NCI-H748 (cell line): ENCODE data around the gene KMT2C.

Source experiments
- DNase-seq: peaks from one replicate; lab custom pipeline; 2025; ENCODE audit not compliant: unreplicated experiment; lab: John Stamatoyannopoulos, UW

Gene KMT2C

DNA sequence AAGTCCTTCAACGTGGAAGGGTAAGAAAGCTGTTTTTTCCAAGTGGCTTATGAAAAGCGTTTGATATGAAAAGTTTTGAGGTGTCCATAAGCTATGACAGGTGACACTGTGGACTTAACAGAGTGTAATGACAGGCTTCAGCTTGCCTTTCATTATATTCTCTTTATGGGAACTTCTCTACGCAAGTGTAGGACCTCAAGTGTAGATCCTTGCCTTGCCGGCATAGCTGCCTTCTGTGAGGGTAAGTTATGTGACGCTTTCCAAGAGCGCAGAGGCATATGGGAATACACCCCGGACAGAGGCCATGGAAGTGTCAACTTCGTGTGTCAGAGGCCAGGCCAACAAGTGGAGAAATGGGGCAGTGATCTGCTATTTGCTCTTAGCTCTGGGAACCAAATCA, 318.4 kb downstream of the KMT2C start:
- no peak for DNase-seq

DNA sequence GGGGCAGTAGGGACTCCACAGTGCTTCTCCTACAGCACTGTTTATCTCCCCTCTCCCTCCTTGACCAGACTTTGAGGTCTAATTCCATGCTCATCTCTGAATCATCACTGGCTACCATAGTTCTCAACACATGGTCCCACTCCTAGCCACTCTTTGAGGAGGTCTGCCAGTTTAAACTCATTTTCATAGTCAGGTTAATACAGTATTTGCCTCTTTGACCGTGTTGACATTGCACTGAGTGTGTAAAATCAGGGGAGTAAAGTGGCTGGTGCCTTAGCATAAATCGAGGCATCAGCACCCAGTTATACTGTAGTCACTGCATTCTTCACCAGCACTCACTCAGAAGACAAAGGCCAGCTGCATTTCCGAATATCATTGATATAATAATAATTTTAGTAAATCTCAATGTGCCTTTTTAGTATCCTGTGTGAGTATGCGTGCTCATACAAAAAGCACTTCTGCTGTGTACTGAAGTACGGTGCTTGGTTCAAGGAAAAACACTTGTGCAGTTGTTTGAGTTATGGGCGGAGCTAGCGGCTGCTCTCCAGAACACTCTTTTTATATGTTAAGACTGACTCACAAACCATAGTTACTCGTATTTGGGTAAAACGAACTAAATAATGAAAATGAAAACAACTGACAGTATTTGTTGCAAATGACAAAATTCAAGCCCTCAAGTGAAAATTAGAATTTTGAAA, 320.6 kb downstream of the KMT2C start:
- no peak for DNase-seq

DNA sequence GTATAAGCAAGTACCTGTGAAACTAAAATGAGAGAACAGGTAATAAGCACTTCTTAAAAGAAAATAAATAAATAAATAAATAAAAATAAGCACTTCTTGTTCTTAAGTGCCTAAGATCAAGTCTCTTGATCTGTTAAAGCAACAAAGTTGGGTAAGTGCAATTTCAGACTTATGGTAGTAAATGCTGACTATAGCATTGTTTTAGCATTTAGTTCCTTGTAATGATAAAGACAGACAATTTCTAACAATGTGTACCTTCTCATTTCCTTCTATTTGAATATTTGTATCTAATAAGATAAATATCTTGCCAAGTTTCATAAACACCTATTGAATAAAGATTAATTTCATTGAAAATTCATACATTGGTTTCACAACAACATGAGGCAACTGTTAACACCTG, 323.0 kb downstream of the KMT2C start:
- DNase-seq = no peak

DNA sequence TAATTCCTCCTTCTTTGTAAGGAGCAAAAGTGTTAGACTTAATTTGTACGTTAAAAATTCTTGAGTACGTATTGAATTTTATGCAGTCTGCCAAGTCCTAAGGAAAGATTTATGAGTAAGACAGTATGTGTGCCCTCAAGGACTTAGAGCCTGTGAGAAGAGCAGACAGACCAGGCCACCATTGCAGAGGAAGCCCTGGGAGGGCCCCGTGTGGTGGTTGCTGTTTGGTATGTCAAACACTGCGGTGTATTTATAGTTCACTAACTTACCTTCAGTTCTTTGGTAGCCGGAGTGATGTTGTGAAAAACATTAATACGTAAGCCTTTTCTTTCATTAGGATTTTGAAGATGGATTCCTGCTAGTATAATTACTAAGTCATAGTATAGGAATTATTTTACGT, 327.4 kb downstream of the KMT2C start:
- no peak for DNase-seq

DNA sequence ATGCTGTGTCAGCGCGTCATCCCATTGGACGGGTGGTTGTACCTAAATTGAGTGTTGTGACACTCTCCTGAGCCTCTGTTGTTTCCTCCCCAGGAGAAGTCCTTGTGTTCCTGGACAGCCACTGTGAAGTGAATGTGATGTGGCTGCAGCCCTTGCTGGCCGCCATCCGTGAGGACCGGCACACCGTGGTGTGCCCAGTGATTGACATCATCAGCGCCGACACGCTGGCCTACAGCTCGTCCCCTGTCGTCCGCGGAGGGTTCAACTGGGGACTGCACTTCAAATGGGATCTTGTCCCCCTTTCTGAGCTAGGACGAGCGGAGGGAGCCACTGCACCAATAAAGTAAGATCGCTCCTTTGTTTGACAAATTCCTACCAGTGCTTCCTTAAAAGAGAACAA, 327.9 kb downstream of the KMT2C start:
- no peak for DNase-seq

DNA sequence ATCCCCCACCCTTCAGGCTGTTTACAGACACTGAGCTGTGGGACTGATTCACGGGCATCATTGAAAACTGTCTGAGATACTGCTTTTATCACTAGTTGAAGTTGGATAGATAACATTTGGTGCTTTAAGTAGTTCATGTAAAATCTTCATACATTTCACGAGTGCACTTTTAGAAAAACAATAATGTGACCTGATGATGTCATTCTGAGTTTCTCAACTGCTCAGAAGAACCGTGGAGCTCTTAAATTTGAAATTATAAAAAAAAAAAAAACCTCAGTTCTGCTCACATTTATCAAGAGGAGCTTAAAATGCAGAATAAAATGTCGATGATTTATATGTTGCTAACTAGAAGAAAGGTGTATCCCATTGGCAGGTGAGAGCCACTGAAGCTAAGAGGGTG, 328.8 kb downstream of the KMT2C start:
- DNase-seq = no peak

DNA sequence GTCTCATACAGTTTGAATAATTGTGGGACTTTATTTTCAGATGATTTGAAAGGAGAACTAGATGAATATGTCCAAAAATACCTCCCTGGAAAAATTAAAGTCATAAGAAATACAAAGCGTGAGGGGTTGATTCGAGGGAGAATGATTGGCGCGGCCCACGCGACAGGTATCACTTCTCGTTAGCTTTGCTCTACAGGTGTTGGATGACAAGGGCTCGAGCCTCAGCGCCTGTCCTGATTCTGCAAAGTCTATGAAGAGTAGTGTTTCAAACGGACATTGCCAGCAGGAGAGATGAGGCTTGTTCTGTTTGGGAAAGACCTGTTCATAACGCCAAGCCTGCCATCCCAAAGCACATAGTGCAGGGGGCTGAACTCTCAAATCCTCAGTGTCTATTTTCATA, 330.6 kb downstream of the KMT2C start:
- DNase-seq = no peak

DNA sequence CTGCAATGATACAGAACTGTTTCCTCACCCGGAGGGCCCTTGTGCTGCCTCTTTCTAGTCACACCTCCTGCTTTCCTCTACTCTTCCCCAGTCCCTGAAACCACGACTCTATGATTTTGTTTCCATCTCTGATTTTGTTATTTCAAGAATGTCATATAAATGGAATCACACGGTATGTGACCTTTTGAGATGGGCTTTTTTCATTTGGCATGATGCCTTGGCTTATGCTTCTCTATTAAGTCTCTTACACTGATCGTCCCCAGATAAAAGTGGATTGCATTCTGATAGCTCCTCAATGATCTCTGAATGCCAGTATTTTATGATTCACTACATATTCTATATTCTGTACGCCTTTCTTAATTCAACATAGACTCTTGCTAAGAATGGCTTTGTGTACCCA, 332.1 kb downstream of the KMT2C start:
- no peak for DNase-seq

DNA sequence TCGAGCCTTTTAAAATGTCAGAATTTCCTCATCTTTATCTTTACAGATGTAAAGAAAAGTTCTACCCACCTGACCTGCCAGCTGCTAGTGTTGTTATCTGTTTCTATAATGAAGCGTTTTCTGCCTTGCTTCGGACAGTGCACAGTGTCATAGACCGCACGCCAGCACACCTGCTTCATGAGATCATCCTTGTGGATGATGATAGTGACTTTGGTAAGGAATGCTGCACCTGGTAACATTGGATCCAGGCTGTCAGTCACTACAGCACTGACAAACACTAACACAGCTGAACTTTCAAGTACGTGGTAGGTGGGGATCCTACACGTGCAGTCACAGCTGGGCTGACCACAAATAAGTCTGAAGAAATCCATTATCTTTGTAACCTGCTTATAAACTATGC, 332.7 kb downstream of the KMT2C start:
- no peak for DNase-seq

DNA sequence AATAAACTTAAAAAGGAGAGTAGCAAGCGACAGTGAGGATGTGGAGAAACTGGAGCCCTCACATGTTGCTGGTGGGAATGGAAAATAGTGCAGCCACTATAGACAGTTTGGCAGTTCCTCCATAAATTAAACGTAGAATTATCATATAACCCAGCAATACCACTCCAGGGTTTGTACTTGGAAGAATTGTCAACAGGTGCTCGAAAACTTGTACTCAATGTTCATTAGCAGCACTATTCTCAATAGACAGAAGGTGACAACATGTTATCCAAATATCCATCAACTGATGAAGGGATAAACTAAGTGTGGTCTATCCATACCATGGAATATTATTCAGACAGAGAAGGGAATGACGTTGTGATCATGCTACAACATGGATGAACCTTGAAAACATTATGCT, 338.5 kb downstream of the KMT2C start:
- DNase-seq = no peak

DNA sequence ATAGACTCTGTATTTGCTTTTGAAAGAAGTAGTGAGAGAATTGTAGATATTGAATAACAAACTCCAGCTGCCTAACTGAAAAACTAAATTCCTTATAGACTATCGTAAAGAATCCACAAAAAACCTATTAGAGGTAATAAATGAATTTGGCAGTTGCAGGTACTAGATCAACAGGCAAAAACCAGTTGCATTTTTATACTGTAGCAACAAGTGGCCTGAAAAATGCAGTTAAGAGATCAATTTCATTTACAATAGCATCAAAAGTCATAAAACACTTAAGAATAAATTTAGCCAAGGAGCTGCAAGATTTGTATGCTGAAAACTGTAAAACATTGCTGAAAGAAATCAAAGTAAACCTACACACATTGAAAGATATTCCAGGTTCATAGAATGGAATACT, 340.0 kb downstream of the KMT2C start:
- DNase-seq = no peak

DNA sequence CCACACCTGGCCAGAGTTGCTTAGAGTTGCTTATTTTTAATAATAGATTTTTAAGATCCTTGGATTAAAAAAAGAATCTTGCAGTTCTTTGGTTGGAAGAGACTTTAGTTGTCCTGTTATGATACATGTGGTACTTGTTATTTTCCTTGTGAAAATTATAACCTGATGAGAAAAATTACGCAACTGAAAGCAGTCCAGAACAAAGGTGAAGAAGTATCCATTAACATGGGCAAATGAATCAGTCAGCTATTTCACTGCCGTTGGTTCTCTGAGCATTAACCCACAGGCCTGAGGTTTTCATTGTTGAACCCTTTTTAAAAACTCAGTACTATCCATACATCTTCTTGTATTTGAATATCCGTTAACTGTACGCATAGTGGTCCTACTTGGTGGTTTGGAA, 342.1 kb downstream of the KMT2C start:
- DNase-seq = no peak

DNA sequence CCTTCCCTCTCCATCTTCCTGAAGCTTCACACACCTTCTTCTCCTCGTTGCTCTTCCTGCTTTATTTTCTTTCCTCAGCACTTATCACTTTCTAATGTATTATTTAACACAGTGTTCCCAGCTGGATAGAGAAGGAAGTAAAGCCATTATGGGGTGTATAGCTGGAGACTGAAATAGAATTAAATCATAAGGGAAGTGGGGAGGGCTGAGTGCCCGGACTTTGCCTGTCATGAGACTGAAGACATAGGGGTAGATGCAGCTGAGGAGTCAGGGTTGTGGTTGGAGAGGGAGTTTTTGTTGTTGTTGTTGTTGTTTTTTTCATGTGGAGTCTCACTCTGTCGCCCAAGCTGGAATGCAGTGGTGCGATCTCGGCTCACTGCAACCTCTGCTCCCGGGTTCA, 345.1 kb downstream of the KMT2C start:
- DNase-seq = no peak

DNA sequence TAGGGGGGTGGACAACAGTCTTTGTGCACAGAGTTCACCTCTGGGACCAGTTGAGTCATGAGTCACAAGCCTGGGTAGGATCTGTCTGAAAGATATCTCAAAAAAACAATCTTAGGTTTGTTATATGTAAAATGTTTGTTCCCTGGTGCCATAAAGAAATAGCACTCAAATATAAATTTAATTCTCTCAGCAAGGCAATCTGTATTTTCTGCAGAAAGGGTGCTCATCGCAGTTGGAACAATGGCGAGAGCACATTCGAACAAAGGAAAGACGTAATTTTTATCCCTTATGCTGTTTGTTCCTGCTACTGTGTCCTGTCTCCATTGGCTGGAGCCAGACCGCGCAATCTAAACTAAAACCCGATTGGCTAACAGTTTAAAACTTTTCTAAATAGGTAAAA, 346.6 kb downstream of the KMT2C start:
- DNase-seq = no peak

DNA sequence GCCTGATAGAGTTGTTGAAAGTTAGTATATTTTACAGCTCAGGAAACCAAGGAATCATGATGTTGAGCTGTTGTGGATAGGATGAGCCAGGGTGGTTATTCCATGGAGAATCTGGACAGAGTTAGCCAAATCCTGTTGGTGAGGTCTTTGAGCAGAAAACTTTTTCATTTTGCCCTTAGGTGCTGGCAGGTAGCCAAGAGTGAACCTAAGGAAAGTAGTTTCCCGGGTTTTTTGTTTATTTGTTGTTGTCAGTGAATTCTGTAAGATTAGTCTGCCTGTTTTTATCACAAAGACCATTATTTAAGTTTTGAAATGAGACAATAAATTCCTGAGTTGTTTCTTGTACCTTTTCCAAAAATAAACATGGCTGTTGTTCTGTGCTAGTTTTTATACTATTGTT, 349.3 kb downstream of the KMT2C start:
- DNase-seq = no peak

DNA sequence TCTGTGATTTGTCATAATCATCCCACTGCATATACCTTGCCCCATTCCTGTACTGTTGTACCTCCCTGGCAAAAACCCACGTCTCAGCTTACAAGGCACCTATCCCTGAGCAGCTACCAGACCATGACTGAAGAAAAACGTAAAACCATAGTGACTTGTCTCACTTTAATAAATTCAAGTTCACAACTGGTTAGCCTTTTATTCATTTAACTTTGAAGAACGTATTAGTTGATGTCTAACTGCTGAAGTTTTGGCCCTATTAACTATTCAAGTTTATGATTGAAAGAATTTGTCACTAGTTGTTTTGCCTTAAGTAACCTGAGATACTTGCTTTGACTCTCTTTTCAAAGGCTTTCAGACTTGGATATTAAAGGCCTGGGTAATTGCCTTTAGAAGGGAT, 350.7 kb downstream of the KMT2C start:
- no peak for DNase-seq
